MV-4-11 (cell line): ENCODE measurements around the gene CD300C.
A peak's percentile ranks its signal among the peaks of the same experiment; 100 is the strongest.

Experiments
- DNase-seq: peaks from one replicate; lab custom pipeline; 2025; lab: John Stamatoyannopoulos, UW

The CD300C gene

GRCh38 chr17:74561586-74561985, 15.7 kb upstream of the CD300C start:
- DNase-seq = peak; percentile 33

DNA sequence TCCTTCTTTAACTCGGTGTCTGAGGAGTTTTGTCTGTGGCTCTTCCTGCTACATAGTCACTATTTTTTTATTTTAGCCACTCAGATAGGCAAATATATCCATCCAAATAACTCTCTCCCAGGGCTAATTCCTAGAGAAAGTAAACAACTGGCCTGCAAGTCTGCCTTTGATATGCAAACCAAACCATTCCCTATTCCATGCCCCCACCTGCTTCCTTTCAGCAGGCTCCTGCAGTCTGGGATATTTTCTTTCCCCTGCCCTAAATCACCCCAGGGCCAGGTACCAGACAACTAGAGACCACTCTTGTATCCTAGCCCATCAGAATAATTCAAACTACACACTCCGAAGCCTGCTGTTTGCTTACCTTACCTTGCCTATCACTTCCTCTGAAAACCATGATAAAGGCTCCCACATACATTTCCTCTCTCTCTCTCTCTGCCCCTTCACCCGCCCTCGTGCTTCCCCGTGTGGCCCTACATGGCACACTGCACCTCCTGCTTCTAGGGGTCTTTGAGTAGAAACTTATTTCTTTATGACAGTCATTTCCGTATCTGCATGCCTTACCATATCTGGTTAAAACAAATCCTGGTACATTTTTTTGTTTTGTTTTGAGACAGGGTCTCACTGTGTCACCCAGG, 13.1 kb upstream of the CD300C start:
- DNase-seq = no peak

- peak; percentile 94 for DNase-seq
Observed at GRCh38 chr17:74558402-74558801, 12.5 kb upstream of the CD300C start.

GRCh38 chr17:74555427-74555940, 9.6 kb upstream of the CD300C start:
- no peak for DNase-seq

- no peak for DNase-seq
Observed at GRCh38 chr17:74554909-74555308, 9.0 kb upstream of the CD300C start.

- no peak for DNase-seq
Observed at GRCh38 chr17:74552037-74552436, 6.1 kb upstream of the CD300C start.

DNA sequence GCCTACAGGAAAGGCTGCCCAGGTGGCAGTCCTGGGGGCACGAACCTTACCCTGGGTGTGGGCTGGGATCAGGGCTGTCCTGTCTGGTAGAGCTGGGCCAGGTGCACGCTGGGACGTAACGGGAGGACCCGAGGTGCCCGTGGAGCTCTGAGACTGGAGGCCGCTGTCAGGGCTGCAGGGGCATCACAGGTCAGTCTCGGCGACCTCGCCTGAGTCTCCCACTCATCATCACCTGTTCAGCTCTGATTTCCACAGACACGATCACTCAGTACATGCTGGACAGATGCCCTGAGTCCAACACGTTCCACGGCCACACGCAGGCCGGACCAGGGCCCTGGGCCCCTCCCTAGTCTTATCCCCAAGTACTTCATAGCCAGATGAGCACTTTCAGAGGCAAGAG, 4.7 kb upstream of the CD300C start:
- DNase-seq = no peak

GRCh38 chr17:74549343-74549742, 3.4 kb upstream of the CD300C start:
- no peak for DNase-seq

DNA sequence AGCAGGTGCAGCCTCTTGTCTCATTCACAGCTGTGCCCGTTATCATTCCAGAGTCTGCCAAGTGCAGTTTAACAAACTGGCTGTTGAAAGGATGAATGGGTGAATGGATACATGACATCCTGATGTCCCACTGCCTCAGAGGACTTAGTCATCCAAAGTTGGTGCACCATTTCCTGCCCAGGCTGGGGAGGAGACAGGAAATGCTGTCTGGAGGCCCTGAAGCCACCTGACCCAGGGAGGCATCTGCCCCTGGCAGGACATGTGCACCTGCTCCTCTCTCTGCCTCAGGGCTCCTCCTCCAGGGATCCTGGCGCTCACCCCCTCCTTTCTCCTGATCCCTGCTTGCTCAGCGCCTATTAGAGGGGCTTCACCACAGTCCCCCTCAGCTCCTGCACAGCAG, 1.8 kb upstream of the CD300C start:
- DNase-seq = peak; percentile 68

GRCh38 chr17:74547264-74547663, 1.3 kb upstream of the CD300C start:
- no peak for DNase-seq

DNA sequence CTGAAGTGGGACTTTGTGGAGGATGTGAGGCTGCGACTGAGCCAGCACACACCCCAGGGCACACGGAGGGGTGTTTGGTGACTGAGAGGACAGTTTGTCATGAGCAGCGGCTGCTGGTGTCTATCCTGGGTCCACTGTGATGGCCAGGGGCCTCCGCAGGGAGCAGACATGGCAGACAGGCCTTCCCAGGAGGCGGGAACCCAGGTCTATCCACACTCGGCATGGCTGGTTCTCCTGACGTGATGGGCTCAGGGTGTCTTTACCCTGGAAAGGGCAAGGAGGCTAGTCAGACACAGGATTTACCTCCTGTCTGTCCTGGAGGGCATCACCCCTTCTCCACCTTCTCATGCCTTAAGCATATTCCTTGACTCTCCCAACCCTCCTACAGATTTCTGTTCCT, 671 bp upstream of the CD300C start:
- no peak for DNase-seq

GRCh38 chr17:74544991-74545842, 698 bp downstream of the CD300C start:
- peak; percentile 25 for DNase-seq

DNA sequence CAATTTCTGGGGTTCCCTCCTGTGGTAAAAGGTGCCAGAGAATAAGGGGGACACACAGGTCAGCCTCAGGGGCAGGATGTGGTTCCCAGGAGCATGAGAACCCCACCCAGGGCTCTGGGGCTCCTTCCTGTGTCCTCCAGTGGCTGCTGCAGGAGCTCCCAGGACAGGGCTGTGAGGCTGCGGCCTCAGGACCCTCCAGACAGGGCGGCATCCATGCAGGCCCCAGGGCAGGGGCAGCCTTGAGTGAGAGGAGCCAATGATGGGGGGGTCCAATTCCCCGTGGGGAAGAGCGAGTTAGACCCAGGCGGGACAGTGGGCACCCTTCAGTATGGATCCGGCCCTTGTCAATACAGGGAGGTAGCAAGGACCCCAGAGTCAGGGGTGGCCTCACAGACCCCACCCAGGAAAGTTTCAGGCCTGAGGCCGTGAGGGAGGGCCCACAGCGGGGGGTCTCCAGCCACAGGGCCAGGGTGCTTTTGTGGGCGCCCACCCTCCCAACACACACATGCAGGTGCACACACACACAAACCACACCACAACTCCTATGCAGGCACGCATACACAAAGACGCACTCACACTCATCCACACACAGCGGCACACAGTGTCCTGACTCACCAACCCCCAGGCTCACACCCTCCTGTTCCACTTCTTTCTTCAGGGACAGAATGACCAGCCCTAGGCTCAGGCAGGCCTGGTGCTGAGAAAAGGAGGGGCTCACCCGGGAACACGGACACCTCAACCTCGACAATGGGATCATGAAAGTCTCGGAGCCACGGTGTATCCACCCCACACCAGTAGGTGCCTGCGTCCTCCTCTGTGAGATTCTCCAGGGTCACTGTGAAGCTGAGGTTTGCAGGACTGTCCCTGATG, 1.8 kb downstream of the CD300C start:
- DNase-seq = no peak

- DNase-seq = no peak
Observed at GRCh38 chr17:74543406-74543805, 2.5 kb downstream of the CD300C start.

DNA sequence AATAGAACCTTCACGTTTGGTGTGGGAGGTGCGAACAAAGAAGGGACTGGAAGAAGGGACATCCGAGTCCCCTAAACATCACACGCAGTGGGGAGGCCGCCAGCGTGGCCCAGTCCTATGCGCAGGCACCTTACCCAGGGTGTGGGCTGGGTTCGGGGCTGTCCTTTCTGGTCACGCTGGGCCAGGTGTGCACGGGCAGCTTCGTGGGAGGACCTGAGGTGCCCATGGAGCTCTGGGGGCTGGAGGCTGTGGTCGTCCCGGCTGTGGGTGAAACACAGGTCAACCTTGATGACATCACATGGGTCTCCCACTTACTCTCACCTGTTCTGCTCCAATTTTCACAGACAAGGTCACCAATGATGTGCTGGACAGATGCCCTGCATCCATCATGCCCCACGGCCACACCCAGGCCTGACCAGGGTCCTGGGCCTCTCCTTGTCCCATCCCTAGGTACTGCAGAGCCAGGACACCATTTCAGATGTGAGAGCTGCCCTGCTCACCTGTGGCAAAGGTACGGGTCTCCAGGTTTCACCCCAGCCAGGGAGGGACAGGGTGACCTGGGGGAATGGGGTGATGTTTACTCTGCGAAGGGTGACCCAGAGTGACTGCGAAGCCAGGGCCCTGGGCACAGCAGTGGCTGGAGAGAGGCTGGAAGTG, 3.1 kb downstream of the CD300C start:
- no peak for DNase-seq

DNA sequence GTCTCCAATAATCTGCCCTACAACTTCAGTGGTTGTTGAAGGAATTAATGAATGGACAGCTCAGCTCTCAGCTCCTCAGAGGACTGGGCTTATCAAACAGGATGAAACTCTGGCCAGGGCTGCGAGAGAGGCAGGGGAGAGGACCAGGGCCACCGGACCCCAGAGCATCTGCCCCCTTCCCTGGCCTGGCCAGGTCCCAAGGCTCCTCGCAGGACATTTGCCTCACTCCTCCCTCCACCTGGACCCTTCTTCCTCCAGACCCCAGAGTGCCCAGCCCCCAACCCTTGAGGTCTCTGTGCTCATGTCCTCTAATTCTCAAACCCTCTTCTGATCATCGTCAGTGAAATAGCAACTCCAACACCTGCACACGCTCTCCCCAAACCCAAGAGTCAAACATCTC, 3.7 kb downstream of the CD300C start:
- DNase-seq = no peak

DNA sequence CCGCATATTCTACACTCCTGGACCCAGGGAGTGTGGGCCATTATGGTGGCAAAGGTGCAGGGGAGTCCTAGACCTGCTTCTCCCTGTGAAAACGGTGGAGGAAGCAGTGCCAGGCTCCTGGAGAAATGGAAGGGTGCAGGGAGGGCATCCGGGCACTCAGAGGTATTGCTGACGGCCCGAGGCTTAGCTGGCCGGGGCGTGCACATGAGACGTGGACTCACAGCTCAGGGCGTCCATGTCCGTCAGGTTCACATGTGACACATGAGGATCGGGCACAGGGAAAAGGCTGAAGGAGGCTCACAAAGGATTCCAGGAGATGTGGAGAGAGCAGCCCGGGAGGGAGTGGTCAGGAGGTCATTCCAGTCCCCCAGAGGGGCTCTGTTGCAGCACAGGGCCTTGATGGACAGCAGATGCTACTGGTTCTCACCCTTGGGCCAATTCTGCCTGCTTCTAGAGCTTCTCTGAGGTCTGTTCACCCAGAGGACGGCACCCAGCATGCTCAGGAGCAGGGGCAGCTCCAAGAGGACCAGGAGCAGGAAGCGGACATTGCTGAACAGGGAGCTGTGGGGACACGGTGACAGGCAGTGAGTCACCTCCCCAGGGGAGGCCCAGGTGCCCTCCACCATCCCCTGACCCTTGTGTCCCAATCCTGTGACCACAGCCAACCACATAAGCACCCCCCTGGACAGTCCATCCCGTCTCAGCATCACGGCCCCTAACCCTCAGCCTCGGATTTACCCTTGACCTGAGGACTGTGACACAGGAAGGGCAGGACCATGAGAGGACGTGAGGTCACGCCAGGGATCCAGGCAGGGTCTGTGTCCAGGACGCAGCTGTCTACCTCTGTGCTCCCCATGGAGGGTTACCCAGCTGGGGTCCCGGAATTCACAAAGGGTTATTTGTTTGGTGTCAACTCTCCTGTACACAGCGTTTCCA, 4.5 kb downstream of the CD300C start:
- DNase-seq = no peak

DNA sequence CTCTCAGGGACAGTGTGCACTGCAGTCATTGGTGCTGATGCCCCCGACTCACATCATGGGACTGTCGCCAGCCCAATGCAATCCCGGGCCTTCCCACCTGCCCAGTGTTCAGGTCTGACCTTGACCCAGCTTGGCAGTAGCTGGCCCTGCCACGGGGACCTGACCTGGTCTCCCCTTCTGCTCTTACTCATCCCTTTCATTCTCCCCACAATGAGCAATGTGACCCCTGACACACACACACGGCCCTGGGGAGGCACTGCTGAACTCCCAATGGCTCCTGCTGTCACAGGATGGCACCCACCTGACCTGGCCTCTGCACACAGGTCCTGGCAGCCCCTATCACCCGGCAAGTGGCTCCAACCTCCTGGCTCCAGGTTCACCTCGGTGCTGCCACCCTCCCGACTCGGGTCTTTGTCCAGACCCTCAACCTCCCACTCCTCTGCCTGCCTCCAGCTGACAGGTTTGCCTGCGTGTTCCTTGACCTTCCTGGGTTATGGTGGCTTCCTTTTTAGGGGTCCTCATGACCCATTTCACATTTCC, 6.6 kb downstream of the CD300C start:
- DNase-seq = no peak

- DNase-seq = no peak
Observed at GRCh38 chr17:74536890-74537289, 9.0 kb downstream of the CD300C start.

DNA sequence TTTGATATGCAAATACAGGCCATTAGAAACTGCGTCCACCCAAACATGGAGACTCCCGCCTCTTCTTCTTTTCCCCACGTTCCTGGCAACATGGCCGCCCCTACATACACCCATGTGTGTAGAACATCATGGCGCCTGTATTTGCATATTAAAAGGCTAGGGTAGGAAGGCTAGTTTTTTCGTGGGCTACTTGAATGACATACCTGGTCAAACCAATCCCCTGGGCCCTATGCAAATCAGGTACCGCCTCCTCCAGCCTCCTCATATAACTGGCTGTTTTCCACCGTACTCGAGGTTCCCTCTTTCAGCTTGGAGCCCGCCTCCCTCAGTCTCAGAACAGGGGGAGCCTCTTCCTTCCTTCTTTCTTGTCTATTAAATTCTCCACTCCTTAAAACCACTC, 13.8 kb downstream of the CD300C start:
- peak; percentile 100 for DNase-seq
